Measurements from ENCODE around the gene DCXR.
A peak's percentile ranks its signal among the peaks of the same experiment; 100 is the strongest.

The DCXR gene

DNA sequence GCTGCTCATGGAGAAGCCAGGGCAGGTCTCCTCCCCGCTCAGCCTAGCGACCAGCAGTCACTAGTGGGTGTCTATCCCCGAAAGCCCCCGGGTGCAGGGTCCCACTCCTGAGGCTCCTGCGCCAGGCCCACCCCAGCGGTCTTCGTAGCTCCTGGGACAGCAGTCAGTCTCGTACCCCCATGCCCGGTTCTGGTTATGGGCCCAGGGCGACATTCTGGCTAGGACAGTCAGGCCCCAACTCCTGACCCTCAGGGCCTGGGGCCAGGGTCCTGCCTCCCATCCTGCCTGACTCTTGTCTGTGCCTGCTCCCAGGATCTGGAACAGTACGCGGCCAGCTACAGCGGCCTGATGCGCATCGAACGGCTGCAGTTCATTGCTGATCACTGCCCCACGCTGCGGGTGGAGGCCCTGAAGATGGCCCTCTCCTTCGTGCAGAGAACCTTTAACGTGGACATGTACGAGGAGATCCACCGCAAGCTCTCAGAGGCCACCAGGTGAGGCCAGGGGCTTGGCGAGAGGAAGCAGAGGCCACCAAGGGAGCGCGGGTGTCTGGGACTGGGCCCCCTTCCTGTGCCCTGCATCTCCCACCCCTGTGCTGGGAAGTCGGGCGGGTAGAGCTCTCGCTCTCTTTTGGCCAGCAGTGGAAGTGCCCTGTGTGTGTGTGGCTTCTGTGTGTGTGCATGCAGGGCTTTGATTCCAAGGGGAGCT lies 16.2 kb upstream of the DCXR start:
- Histone ChIP-seq H3K27ac (ENCODE audit: low read length) (no peak overlapping the region), H3K4me3 (ENCODE audit: low read length) (no peak overlapping the region), H3K4me1 (ENCODE audit: control insufficient read depth, insufficient read depth, low read length) (peaks cover 5% of the 10 kb centered on the region; the same call in 1 of the 2 replicates), H3K9me3 (ENCODE audit: control insufficient read depth, insufficient read depth, low read length) (no peaks in the 10 kb centered on the region), H3K36me3 (ENCODE audit: control insufficient read depth, insufficient read depth, low read length) (peaks cover 44% of the 10 kb centered on the region), H3K27me3 (ENCODE audit: control insufficient read depth, insufficient read depth, low read length) (no peaks in the 10 kb centered on the region; the same call in 1 of the 2 replicates)
- WGBS (ENCODE audit: insufficient coverage, insufficient read length) = no CpG with 5 or more reads among the region's 28 CpGs
- no peak for DNase-seq (ENCODE audit: low read depth, low spot score)

- no peaks in the 10 kb centered on the region; the same call in 1 of the 2 replicates for H3K27me3 ChIP-seq (ENCODE audit: control insufficient read depth, insufficient read depth, low read length)
- no peak overlapping the region for H3K27ac ChIP-seq (ENCODE audit: low read length)
- no peak for DNase-seq (ENCODE audit: low read depth, low spot score)
- H3K36me3 ChIP-seq (ENCODE audit: control insufficient read depth, insufficient read depth, low read length) = peaks cover 44% of the 10 kb centered on the region
- H3K9me3 ChIP-seq (ENCODE audit: control insufficient read depth, insufficient read depth, low read length) = no peaks in the 10 kb centered on the region
- no peak overlapping the region; the same call in 1 of the 2 replicates for H3K4me3 ChIP-seq (ENCODE audit: low read length)
- WGBS (ENCODE audit: insufficient coverage, insufficient read length) = no CpG with 5 or more reads among the region's 19 CpGs
- H3K4me1 ChIP-seq (ENCODE audit: control insufficient read depth, insufficient read depth, low read length) = peaks cover 5% of the 10 kb centered on the region; the same call in 1 of the 2 replicates
Measured at GRCh38 chr17:82053130-82053529, 15.6 kb upstream of the DCXR start.

- Histone ChIP-seq H3K4me3 (ENCODE audit: low read length) (peak overlapping the region; percentile 75; the same call in 1 of the 2 replicates), H3K27me3 (ENCODE audit: control insufficient read depth, insufficient read depth, low read length) (no peaks in the 10 kb centered on the region; the same call in 1 of the 2 replicates), H3K4me1 (ENCODE audit: control insufficient read depth, insufficient read depth, low read length) (peaks cover 5% of the 10 kb centered on the region; the same call in 1 of the 2 replicates), H3K9me3 (ENCODE audit: control insufficient read depth, insufficient read depth, low read length) (no peaks in the 10 kb centered on the region), H3K36me3 (ENCODE audit: control insufficient read depth, insufficient read depth, low read length) (peaks cover 41% of the 10 kb centered on the region), H3K27ac (ENCODE audit: low read length) (no peak overlapping the region)
- WGBS (ENCODE audit: insufficient coverage, insufficient read length) = no CpG with 5 or more reads among the region's 19 CpGs
- no peak for DNase-seq (ENCODE audit: low read depth, low spot score)
Measured at GRCh38 chr17:82052638-82053059, 15.2 kb upstream of the DCXR start.

GRCh38 chr17:82051776-82052637 lies 14.5 kb upstream of the DCXR start, which contains the start of the genes GPS1 and RFNG:
Gene GPS1, plus strand, starts transcription at chr17:82051898. Its CDS starts 34 bp downstream, at chr17:82051932.
Gene RFNG, minus strand, starts transcription at chr17:82051811. Its CDS starts 45 bp downstream, at chr17:82051766.
- H3K27me3 ChIP-seq (ENCODE audit: control insufficient read depth, insufficient read depth, low read length) = no peaks in the 10 kb centered on the region; the same call in 1 of the 2 replicates
- H3K27ac ChIP-seq (ENCODE audit: low read length) = no peak within 1 kb of the TSS
- H3K4me3 ChIP-seq (ENCODE audit: low read length) = peak within 1 kb of the TSS; percentile 75
- H3K4me1 ChIP-seq (ENCODE audit: control insufficient read depth, insufficient read depth, low read length) = peaks cover 5% of the 10 kb centered on the region; the same call in 1 of the 2 replicates
- H3K36me3 ChIP-seq (ENCODE audit: control insufficient read depth, insufficient read depth, low read length) = peaks cover 43% of the 10 kb centered on the region
- no peak for DNase-seq (ENCODE audit: low read depth, low spot score)
- WGBS (ENCODE audit: insufficient coverage, insufficient read length) = no CpG with 5 or more reads among the region's 94 CpGs
- no peaks in the 10 kb centered on the region for H3K9me3 ChIP-seq (ENCODE audit: control insufficient read depth, insufficient read depth, low read length)

GRCh38 chr17:82050761-82051641 lies 13.5 kb upstream of the DCXR start:
- WGBS (ENCODE audit: insufficient coverage, insufficient read length) = no CpG with 5 or more reads among the region's 79 CpGs
- H3K4me1 ChIP-seq (ENCODE audit: control insufficient read depth, insufficient read depth, low read length) = peaks cover 5% of the 10 kb centered on the region; the same call in 1 of the 2 replicates
- no peak overlapping the region for H3K27ac ChIP-seq (ENCODE audit: low read length)
- no peaks in the 10 kb centered on the region for H3K9me3 ChIP-seq (ENCODE audit: control insufficient read depth, insufficient read depth, low read length)
- no peaks in the 10 kb centered on the region; the same call in 1 of the 2 replicates for H3K27me3 ChIP-seq (ENCODE audit: control insufficient read depth, insufficient read depth, low read length)
- H3K36me3 ChIP-seq (ENCODE audit: control insufficient read depth, insufficient read depth, low read length) = peaks cover 35% of the 10 kb centered on the region
- DNase-seq (ENCODE audit: low read depth, low spot score) = no peak
- H3K4me3 ChIP-seq (ENCODE audit: low read length) = peak overlapping the region; percentile 75; the same call in 1 of the 2 replicates

DNA sequence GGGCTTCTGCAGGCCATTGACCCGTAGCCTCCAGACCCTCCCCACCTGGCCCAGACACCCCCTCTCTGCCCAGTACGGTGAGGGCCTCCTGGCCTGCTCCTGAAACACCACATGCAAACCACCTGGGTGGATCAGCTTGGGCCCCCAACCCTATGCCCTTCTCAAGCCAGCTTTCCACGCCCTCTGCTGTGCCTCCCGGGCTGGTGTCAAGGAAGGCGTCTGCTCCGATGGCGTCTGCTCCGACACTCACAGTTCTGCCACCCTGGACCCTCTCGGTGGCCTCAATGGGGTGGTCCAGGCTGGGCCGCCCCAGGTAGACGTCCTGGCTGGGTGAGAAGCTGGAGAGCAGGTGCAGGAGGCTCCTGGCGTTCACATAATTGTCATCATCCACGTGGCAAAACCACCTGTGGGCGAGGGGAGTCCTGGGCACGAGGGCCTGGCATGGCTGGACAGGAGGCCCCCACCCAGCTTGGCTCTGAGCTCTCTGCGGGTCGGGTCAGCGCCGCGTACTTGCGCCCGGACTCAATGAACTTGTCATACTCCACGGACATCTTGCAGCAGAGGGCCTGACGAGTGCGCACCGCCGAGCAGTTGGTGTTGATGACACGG lies 12.8 kb upstream of the DCXR start:
- Histone ChIP-seq H3K4me1 (ENCODE audit: control insufficient read depth, insufficient read depth, low read length) (peaks cover 5% of the 10 kb centered on the region; the same call in 1 of the 2 replicates), H3K27me3 (ENCODE audit: control insufficient read depth, insufficient read depth, low read length) (no peaks in the 10 kb centered on the region; the same call in 1 of the 2 replicates), H3K9me3 (ENCODE audit: control insufficient read depth, insufficient read depth, low read length) (no peaks in the 10 kb centered on the region), H3K4me3 (ENCODE audit: low read length) (no peak overlapping the region; the same call in 1 of the 2 replicates), H3K36me3 (ENCODE audit: control insufficient read depth, insufficient read depth, low read length) (peaks cover 30% of the 10 kb centered on the region), H3K27ac (ENCODE audit: low read length) (no peak overlapping the region)
- no CpG with 5 or more reads among the region's 28 CpGs for WGBS (ENCODE audit: insufficient coverage, insufficient read length)
- no peak for DNase-seq (ENCODE audit: low read depth, low spot score)

DNA sequence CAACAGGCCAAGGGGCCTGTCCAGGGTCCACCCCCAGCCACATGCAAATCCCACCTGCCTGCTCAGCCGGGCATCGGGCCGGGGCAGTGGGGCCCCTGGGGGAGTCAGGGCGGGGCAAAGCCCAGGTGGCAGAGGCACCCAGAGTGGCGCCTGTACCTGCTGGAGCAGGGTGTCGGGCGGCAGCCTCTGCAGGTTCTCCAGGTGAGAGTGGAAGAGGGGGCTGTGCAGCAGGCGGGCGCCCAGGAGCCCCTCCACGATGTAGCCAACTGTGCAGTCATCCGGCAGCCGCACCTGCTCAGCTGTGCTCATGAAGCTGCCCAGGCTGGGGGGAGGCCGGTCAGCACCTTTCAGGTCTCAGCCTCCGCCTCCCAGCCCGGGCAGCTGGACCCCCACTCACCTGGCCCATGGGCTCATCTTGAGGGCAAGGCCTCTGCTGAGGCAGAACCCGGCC lies 12.0 kb upstream of the DCXR start:
- Histone ChIP-seq H3K36me3 (ENCODE audit: control insufficient read depth, insufficient read depth, low read length) (peaks cover 23% of the 10 kb centered on the region), H3K27me3 (ENCODE audit: control insufficient read depth, insufficient read depth, low read length) (no peaks in the 10 kb centered on the region), H3K4me3 (ENCODE audit: low read length) (no peak overlapping the region), H3K4me1 (ENCODE audit: control insufficient read depth, insufficient read depth, low read length) (peaks cover 5% of the 10 kb centered on the region; the same call in 1 of the 2 replicates), H3K27ac (ENCODE audit: low read length) (no peak overlapping the region), H3K9me3 (ENCODE audit: control insufficient read depth, insufficient read depth, low read length) (no peaks in the 10 kb centered on the region)
- no CpG with 5 or more reads among the region's 16 CpGs for WGBS (ENCODE audit: insufficient coverage, insufficient read length)
- no peak for DNase-seq (ENCODE audit: low read depth, low spot score)

- Histone ChIP-seq H3K4me1 (ENCODE audit: control insufficient read depth, insufficient read depth, low read length) (peaks cover 5% of the 10 kb centered on the region; the same call in 1 of the 2 replicates), H3K9me3 (ENCODE audit: control insufficient read depth, insufficient read depth, low read length) (no peaks in the 10 kb centered on the region), H3K36me3 (ENCODE audit: control insufficient read depth, insufficient read depth, low read length) (peaks cover 19% of the 10 kb centered on the region), H3K27me3 (ENCODE audit: control insufficient read depth, insufficient read depth, low read length) (no peaks in the 10 kb centered on the region), H3K4me3 (ENCODE audit: low read length) (no peak overlapping the region), H3K27ac (ENCODE audit: low read length) (no peak overlapping the region)
- no peak for DNase-seq (ENCODE audit: low read depth, low spot score)
- no CpG with 5 or more reads among the region's 8 CpGs for WGBS (ENCODE audit: insufficient coverage, insufficient read length)
Measured at GRCh38 chr17:82049106-82049505, 11.6 kb upstream of the DCXR start.

DNA sequence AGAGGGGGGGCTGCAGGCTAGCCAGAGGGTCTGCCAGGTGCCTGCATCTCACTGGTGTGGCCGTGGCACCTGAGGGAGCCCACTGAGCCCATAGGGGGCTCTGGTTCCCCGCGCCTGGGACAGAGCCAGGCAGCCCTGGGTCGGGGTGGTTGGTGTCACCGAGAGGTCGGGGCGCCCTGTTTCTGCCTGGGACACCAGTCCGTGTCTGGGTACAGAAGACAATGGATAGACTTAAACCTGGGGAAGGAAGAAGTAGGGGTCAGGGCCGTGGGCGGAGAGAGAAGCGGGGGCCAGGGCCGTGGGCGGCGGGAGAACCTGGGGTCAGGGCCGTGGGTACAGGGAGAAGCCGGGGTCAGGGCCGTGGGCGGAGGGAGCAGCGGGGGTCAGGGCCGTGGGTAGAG lies 11.1 kb upstream of the DCXR start:
- Histone ChIP-seq H3K4me1 (ENCODE audit: control insufficient read depth, insufficient read depth, low read length) (peaks cover 9% of the 10 kb centered on the region; the same call in 1 of the 2 replicates), H3K9me3 (ENCODE audit: control insufficient read depth, insufficient read depth, low read length) (no peaks in the 10 kb centered on the region), H3K27me3 (ENCODE audit: control insufficient read depth, insufficient read depth, low read length) (no peaks in the 10 kb centered on the region), H3K4me3 (ENCODE audit: low read length) (no peak overlapping the region), H3K27ac (ENCODE audit: low read length) (no peak overlapping the region), H3K36me3 (ENCODE audit: control insufficient read depth, insufficient read depth, low read length) (peaks cover 14% of the 10 kb centered on the region)
- no peak for DNase-seq (ENCODE audit: low read depth, low spot score)
- WGBS (ENCODE audit: insufficient coverage, insufficient read length) = no CpG with 5 or more reads among the region's 20 CpGs

Data from iPS DF 6.9 (cell line).